Ovary (tissue), 9 donors: ENCODE measurements around the gene SORBS1. TPM values are rescaled to one million over a fixed set of nuclear protein-coding genes. Genes with fewer than 3 reads are reported as not detected.

Experiments
- DNase-seq, 5 donors: peaks; one replicate each; pipeline ENCODE4 v3.0.0-alpha.2; 2019 to 2020
- H3K27ac ChIP-seq, 2 donors: fragments of 200-600 bp; one replicate each; pipeline versions ENCODE4 v1.5.1 to v1.8.0; 2019 to 2022
- H3K27me3 ChIP-seq: fragments of 200-600 bp; one replicate; pipeline ENCODE4 v1.8.0; 2022
- H3K36me3 ChIP-seq: fragments of 200-600 bp; sonication (generic); one replicate; pipeline ENCODE4 v1.5.1; 2019
- H3K4me1 ChIP-seq: one replicate; pipeline ENCODE4 v1.8.1; 2013; ENCODE audit warnings: mild to moderate bottlenecking, moderate library complexity; ENCODE audit not compliant: insufficient read depth
- H3K4me3 ChIP-seq: fragments of 200-600 bp; sonication (generic); one replicate; pipeline ENCODE4 v1.5.1; 2017
- H3K9me3 ChIP-seq, 2 donors: fragments of 200-600 bp in 1 of 2; sonication (generic) in 1 of 2; one replicate each; pipeline versions ENCODE4 v1.5.1 to v1.8.1; 2013 to 2019; ENCODE audit warnings: mild to moderate bottlenecking in 1 of 2, moderate library complexity in 1 of 2
- EP300 ChIP-seq: sonication (generic); formaldehyde crosslinking; IDR thresholded peaks from one replicate; pipeline ENCODE4 v1.6.1; 2017; ENCODE audit warnings: antibody characterized with exemption
- POLR2A ChIP-seq: fragments of 450-650 bp; IDR thresholded peaks from one replicate; pipeline ENCODE4 v1.6.1; 2017; ENCODE audit warnings: antibody characterized with exemption, mild to moderate bottlenecking, moderate library complexity
- WGBS, 3 donors: extraction: QIAGEN DNeasy Blood & Tissue Kit in 1 of 3; methylation state at CpG; one replicate each; pipeline versions ENCODE4 v1.1.5 to v1.1.7; 2013 to 2017; 5-methylcytosine and 5-hydroxymethylcytosine counted together
- intact Hi-C, 4 donors: fragments of 100-400 bp; cut with DNase I; formaldehyde crosslinking; loops; one replicate each; pipeline versions ENCODE4 v1.11.0 to v1.15.1; 2022 to 2023
- polyA plus RNA-seq, 2 donors: library from polyadenylated mRNA; stranded (reverse); fragments of 200-250 nt in 1 of 2; fragments of 350-450 nt in 1 of 2; fragmentation: Illumina TruSeq in 1 of 2; extraction: RNeasy Lipid Tissue Mini Kit (QIAGEN cat#74804) in 1 of 2; gene quantifications; one replicate each; pipeline ENCODE4 v1.2.3, GENCODE V29; 2013 to 2014
- total RNA-seq, 7 donors: library from RNA; depleted of rRNA in 2 of 7; stranded (reverse); fragments of >200 nt in 2 of 7; fragmentation: NEBNext Ultra II Directional in 3 of 7; extraction: Animal tissue kit (Norgen Biotek cat#: 25700) in 3 of 7; gene quantifications; one replicate each; pipeline versions ENCODE4 v1.1.0 to v1.2.4, GENCODE V29; 2016 to 2023
- TF ChIP-seq, protein P1 (sequence below), 3 donors: fragments of 450-650 bp in 2 of 3; fragments of 200-600 bp in 1 of 3; IDR thresholded peaks; one replicate each; pipeline versions ENCODE4 v1.5.1 to v1.8.0; 2016 to 2022; ENCODE audit warnings: antibody characterized with exemption in 3 of 3, mild to moderate bottlenecking in 1 of 3
- donor health status: DM: no; HTN: no; CAD: no; lungs with moderate emphysema.
- donor health status: DM: no; HTN: no; CAD: no.
- donor health status: Bipolar disorder and iron deficiency.
- donor health status: DM: yes; HTN: yes; CAD: no.
- donor health status: DM: no; HTN: no; CAD: no.
- donor health status: DM: yes; HTN: yes; CAD: no.

The SORBS1 gene
- total and polyA plus RNA-seq, 9 donors, result 10.7 to 156 (median 20.0) TPM

GRCh38 chr10:95511314-95511713 lies 49.9 kb downstream of the SORBS1 start:
- H3K9me3 ChIP-seq, result no peaks in the 10 kb centered on the region
- DNase-seq, result no peak
- WGBS, 3 donors, result 66 to 85% (median 84%) methylated on average over 6 of the region's 6 CpGs
- peaks cover 10% of the 10 kb centered on the region for H3K4me1 ChIP-seq
- no peak for TF ChIP-seq POLR2A
- TF ChIP-seq EP300, result no peak
- TF ChIP-seq, protein P1, sequence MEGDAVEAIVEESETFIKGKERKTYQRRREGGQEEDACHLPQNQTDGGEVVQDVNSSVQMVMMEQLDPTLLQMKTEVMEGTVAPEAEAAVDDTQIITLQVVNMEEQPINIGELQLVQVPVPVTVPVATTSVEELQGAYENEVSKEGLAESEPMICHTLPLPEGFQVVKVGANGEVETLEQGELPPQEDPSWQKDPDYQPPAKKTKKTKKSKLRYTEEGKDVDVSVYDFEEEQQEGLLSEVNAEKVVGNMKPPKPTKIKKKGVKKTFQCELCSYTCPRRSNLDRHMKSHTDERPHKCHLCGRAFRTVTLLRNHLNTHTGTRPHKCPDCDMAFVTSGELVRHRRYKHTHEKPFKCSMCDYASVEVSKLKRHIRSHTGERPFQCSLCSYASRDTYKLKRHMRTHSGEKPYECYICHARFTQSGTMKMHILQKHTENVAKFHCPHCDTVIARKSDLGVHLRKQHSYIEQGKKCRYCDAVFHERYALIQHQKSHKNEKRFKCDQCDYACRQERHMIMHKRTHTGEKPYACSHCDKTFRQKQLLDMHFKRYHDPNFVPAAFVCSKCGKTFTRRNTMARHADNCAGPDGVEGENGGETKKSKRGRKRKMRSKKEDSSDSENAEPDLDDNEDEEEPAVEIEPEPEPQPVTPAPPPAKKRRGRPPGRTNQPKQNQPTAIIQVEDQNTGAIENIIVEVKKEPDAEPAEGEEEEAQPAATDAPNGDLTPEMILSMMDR (IDR thresholded peaks at IDR 0.05), result no peak
- no peak overlapping the region for H3K4me3 ChIP-seq
- intact Hi-C loops, result no loop called here
- H3K27ac ChIP-seq, result no peak overlapping the region
- no peaks in the 10 kb centered on the region for H3K36me3 ChIP-seq
- H3K27me3 ChIP-seq, result no peaks in the 10 kb centered on the region

GRCh38 chr10:95509251-95509650 lies 51.9 kb downstream of the SORBS1 start:
- no peaks in the 10 kb centered on the region for H3K36me3 ChIP-seq
- no peaks in the 10 kb centered on the region for H3K9me3 ChIP-seq
- no peak for DNase-seq
- peak overlapping the region in 1 of 2 donors; percentile 35 for H3K27ac ChIP-seq
- intact Hi-C loops, result no loop called here
- H3K4me1 ChIP-seq, result peaks cover 13% of the 10 kb centered on the region
- H3K4me3 ChIP-seq, result peak overlapping the region; percentile 3
- H3K27me3 ChIP-seq, result no peaks in the 10 kb centered on the region
- no peak for TF ChIP-seq EP300
- TF ChIP-seq, protein P1 (IDR thresholded peaks at IDR 0.05), result no peak
- no peak for TF ChIP-seq POLR2A
- 2 to 9% (median 7%) methylated on average over 1 of the region's 1 CpG for WGBS, 3 donors

- no peak for TF ChIP-seq POLR2A
- TF ChIP-seq, protein P1 (IDR thresholded peaks at IDR 0.05), result no peak
- no peak for TF ChIP-seq EP300
- DNase-seq, result peak in 1 of 5 donors; percentile 19
- H3K4me3 ChIP-seq, result peak overlapping the region; percentile 3
- peaks cover 13% of the 10 kb centered on the region for H3K4me1 ChIP-seq
- 5 to 24% (median 7%) methylated on average over 3 of the region's 3 CpGs for WGBS, 3 donors
- no peaks in the 10 kb centered on the region for H3K36me3 ChIP-seq
- H3K27ac ChIP-seq, result peak overlapping the region in 1 of 2 donors; percentile 35
- intact Hi-C loops, result no loop called here
- no peaks in the 10 kb centered on the region for H3K9me3 ChIP-seq
- H3K27me3 ChIP-seq, result no peaks in the 10 kb centered on the region
Measured at GRCh38 chr10:95508730-95509129, 52.4 kb downstream of the SORBS1 start.

- no peak for DNase-seq
- intact Hi-C loops, result no loop called here
- H3K27ac ChIP-seq, result no peak overlapping the region
- H3K4me3 ChIP-seq, result no peak overlapping the region
- 26 to 44% (median 32%) methylated on average over 2 of the region's 2 CpGs for WGBS, 3 donors
- no peaks in the 10 kb centered on the region for H3K36me3 ChIP-seq
- TF ChIP-seq, protein P1 (IDR thresholded peaks at IDR 0.05), result no peak
- TF ChIP-seq POLR2A (no peak), EP300 (no peak)
- H3K4me1 ChIP-seq, result peaks cover 11% of the 10 kb centered on the region
- no peaks in the 10 kb centered on the region for H3K27me3 ChIP-seq
- no peaks in the 10 kb centered on the region for H3K9me3 ChIP-seq
Measured at GRCh38 chr10:95506056-95506737, 55.0 kb downstream of the SORBS1 start.
